Measurements from ENCODE around the gene AKIRIN1.
"Not testable (repeated sequence)": the region's sequence is repeated elsewhere in the genome, so short reads cannot be mapped to it uniquely, and the experiment has no call there.

The AKIRIN1 gene, protein sequence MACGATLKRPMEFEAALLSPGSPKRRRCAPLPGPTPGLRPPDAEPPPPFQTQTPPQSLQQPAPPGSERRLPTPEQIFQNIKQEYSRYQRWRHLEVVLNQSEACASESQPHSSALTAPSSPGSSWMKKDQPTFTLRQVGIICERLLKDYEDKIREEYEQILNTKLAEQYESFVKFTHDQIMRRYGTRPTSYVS

DNA sequence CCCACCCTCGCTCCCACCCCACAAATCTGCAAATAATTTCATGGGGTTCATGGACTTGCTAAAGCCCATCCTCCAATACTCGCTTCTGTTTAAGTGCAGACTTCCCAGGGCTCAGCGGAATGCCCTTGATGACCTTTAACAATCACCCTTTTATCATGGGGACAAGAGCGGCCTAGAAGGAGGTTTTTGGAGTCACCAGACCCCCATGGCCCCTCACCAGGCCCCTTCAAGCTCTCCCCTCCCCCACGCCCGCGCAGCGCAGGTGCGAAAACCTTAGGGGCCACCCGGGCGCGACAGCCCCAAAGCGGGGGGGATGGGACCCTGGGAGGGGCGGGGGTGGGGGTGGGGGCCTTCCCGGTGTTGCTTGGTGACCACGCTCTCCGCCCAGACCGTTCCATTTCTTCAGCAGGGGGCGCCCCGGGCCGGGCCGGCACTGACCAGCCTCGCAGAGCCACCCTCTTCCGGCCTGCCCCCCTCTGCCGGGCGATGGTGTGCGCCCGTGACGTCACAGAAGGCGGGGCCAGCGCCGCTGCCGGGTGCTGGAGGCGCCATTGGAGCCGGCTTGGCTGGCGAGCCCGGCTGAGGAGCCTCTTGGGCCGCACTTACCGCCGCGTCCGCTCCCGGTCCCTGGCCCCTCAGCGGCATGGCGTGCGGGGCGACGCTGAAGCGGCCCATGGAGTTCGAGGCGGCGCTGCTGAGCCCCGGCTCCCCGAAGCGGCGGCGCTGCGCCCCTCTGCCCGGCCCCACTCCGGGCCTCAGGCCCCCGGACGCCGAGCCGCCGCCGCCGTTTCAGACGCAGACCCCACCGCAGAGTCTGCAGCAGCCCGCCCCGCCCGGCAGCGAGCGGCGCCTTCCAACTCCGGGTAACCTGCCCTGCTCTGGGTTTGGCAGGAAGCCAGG is at the start of gene AKIRIN1:
Gene AKIRIN1, plus strand, starts transcription at position 539 of the 900 bp plus-strand sequence. Its CDS starts 105 bp downstream, at position 644.
- DNase-seq = peak; percentile 96

DNA sequence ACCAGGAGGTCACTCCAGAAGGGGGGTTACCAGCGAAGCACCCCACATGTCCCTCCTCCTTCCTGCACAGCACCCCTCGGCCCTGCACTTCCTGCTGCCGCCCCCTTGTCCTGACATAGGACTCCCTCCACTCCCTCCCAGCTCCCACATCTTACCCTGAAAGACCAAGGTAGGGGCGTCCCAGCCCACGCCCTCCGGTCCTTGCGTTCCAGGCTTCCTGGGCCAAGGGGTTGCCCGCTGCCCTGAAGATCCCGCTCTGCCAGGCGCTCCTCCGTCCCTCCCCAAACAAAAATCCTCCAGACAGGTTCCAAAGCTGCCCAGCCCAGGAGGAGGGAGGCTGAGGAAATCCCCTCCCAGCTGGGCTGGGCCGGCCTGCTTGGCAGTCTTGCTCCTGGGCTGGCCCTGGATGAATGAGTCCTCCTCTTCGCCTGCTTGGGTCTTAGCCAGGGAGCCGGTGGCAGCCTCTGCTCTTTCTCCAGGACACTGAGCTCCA is 49.5 kb upstream of the AKIRIN1 start, which contains the start of gene RHBDL2:
Gene RHBDL2, minus strand, starts transcription at position 304 of the 493 bp plus-strand sequence. CDS start 22,618 bp downstream, outside the sequence.
- peak; percentile 9 for DNase-seq

DNA sequence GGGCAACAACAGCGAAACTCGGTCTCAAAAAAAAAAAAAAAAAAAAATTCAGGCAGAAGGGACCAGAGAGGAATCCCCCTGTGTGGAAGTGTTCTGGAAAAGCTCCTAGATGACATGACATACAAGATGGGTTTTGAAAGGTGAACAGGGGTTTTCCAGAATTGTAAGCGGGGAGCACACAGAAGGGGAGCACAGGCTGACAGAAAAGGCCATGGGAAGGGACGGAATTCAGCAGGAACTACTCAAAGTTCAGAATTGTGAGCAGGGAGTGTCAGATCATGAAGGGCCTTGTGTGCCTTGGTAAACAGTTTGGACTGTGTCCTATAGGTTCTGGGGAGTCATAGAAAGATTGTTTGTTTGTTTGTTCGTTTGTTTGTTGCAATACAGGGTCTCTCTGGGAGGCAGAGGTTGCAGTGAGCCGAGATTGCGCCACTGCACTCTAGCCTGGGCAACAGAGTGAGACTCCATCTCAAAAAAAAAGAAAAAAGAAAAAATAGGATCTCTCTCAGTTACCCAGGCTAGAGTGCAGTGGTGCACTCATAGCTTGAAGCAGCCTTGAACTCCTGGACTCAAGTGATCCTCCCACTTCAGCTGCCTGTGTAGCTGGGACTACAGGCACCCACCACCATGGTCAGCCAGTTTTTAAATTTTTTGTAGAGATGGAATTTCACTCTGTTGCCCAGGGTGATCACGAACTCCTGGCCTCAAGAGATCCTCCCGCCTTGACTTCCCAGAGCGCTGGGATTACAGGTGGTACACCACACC is 48.2 kb upstream of the AKIRIN1 start:
- DNase-seq = no peak

DNA sequence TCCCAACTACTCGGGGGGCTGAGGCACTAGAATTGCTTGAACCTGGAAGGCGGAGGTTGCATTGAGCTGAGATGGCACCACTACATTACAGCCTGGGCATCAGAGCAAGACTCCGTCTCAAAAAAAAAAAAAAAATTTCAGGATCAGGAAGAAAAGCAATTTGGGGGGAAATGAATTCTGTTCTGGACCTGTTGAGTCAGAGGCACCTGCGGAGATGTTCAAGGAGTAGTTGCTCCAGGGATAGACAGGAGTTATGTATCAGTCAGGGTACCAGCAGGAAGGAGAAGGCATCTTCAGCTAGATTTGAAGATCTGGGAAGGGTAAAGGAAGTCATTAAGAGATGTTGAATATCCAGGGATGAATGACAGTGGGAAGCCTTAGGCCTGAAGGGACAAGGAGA is 46.5 kb upstream of the AKIRIN1 start:
- no peak for DNase-seq

DNA sequence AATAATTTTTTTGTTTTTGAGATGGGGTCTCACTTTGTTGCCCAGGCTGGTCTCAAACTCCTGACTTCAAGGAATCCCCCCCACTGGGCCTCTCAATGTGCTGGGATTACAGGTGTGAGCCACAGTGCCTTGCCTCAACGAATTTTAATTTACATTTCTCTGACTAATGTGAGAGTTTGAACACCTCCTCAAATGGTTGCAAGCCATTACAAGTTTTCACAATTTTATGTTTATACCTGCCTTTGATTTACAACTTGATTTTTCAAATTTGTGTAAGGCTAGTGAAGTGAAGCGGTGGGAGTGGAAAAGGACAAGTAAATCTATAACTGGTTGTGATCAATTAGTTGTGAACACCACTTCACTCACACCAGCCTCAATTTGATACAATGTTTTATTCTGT is 40.5 kb upstream of the AKIRIN1 start:
- no peak for DNase-seq

DNA sequence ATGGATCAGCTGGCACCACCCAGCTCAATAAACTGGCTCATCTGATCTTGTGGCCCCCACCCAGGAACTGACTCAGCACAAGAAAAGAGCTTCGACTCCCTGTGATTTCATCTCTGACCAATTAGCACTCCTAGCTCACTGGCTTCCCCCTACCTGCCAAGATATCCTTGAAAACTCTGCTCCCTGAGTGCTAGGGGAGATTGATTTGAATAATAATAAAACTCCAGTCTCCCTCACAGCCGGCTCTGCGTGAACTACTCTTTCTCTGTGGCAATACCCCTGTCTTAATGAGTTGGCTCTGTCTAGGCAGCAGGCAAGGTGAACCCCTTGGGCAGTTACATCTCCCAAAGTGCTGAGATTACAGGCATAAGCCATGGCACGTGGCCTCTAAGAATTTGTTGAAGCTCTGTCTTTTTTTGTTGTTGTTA is 37.6 kb upstream of the AKIRIN1 start:
- DNase-seq = no peak

DNA sequence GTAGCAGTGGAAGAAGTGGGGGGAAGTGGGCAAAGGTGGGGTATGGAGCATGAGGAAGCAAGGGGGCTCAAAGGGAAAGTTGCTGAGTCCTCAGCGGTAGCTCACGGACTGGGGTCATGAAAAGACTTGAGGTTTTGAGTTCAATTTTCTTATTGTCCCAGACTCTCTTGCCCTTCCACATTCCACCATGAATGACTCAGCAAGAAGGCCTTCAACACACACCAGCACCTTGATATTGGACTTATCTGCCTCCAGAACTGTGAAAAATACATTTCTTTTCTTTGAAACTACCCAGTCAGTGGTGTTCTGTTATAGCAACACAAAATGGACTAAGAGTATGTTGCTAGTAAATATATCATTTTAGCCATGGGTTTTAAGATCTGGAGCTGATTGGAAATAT is 32.1 kb upstream of the AKIRIN1 start:
- DNase-seq = peak; percentile 30

DNA sequence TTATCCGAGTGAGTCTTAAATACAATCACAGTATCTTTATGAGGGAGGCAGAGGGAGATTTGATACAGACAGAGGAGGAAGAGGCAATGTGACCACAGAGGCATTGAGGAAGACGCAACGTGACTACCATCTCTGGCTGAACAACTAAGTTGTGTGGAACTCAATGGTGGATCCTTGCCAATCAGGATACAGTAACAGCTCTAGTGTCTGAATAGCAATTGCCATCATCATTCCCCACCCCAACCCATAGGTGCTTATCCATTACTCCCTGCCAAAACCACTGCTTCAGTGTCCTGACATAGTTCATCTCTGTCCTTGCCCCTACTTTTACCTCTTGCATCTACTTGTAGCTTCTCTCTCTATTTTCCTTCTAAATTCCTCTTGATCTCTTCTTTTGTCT is 29.0 kb upstream of the AKIRIN1 start:
- DNase-seq = peak; percentile 85

DNA sequence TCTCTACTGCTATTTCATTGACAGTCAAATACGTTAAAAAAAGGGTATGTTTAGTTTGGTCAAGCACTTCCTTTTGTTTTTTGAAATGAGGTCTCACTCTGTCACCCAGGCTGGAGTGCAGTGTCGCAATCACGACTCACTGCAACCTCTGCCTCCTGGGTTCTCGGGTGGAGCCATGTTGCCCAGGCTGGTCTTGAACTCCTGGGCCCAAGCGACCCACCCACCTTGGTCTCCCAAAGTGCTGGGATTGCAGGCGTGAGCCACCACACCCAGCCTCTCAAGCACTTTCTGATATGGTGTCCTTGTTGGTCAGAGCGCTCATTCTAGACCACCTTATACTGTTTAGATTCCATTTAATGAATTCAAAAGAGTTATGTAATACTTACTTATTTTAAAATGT is 28.5 kb upstream of the AKIRIN1 start:
- peak; percentile 48 for DNase-seq

DNA sequence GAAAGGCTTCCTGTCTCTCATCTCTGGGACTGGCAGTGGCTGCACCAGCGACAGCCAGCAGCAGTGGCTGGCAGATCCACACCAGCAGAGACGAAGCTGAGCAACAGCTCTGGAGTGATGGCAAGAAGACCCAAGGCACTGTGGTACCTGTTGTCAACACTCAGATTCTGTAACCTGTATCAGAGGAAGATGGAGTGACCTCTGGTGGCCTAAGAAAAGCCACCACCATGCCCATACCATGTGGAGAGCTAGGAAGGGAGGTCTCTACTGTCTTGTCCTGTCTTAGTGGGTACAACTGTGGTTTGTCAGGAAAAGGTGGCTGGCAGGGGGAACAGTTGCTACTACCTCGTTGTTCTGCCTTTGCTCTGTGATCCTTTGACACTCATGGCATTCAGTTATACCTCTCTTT is 26.9 kb upstream of the AKIRIN1 start:
- DNase-seq = no peak

DNA sequence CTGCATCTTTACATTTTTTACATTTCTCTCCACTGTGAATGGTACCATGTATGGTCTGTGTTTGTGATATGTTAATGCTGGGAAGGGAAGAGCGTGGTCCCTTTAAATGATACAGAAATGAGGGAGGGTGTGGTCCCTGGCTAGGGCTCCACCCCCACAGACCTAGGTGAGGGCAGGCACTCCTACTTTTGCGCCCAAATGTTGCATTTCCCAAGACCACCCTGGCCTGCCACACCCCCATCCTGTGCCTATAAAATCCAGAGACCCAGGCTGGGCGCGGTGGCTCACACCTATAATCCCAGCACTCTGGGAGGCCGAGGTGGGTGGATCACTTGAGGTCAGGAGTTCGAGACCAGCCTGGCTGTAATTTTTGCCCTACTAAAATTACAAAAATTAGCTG is 17.9 kb upstream of the AKIRIN1 start:
- DNase-seq = not testable (repeated sequence)

DNA sequence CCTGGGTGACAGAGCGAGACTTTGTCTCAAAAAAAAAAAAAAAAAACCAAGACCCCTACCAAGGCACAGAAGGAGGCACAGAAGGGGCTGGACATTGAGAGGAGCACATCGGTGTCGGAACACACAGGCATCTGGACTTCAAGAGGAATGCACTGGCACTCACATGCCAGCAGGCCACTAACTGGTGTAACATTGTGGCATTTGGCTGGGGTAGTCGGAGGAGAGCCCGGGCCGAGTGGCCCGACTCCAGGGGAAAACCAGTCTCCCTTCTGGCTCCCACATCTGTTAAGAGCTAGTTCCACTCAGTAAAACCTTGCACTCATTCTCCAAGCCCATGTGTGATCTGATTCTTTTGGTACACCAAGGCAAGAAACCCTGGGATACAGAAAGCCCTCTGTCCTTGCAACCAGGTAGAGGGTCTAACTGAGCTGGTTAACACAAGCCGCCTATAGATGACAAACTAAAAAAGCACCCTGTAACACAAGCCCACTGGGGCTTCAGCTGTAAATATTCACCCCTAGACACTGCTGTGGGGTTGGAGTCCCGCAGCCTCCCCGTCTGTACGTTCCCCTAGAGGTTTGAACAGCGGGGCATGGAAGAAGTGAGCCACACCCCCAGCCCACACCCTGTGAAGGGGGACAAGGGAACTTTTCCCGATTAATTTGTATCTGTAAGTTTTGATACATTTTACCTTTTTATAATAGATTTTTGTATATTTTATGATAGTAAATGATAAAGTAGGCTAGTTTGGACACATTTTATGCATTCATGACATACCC is 17.2 kb upstream of the AKIRIN1 start:
- no peak for DNase-seq

DNA sequence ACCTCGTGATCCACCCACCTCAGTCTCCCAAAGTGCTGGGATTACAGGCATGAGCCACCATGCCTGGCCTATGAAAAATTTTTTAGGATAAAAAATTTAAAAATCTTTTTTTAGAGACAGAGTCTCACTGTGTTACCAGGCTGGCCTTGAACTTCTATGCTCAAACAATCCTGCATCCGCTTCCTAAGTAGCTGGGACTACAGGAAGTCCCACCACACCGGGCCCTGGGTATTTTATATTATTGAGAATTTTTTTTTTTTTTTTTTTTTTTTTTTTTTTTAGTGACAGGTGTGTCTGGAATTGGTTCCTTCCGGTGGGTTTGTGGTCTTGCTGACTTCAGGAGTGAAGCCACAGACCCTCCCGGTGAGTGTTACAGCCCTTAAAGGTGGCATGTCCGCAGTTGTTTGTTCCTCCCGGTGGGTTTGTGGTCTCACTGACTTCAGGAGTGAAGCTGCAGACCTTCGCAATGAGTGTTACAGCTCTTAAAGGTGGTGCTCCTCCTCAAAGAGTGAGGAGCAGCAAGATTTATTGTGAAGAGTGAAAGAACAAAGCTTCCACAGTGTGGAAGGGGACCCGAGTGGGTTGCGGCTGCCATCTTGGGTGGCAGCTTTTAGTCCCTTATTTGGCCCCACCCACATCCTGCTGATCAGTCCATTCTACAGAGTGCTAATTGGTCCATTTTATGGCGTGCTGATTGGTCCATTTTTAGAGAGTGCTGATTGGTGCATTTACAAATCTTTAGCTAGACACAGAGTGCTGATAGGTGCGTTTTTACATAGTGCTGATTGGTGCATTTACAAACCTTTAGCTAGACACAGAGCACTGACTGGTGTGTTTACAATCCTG is 13.5 kb upstream of the AKIRIN1 start:
- DNase-seq = not testable (repeated sequence)

DNA sequence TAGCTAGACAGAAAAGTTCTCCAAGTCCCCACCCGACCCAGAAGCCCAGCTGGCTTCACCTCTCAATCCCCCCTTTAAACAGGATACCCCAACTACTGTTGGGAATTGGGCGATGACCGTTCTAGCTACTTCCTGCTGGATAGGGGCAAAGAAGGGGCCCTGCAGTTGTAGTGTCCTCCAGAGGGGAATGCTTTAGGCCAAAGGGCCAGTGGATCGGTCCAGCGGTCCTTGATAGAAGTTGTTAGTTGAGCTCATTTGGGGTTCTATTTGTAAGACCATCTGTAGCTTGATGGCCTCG is 12.9 kb upstream of the AKIRIN1 start:
- not testable (repeated sequence) for DNase-seq

DNA sequence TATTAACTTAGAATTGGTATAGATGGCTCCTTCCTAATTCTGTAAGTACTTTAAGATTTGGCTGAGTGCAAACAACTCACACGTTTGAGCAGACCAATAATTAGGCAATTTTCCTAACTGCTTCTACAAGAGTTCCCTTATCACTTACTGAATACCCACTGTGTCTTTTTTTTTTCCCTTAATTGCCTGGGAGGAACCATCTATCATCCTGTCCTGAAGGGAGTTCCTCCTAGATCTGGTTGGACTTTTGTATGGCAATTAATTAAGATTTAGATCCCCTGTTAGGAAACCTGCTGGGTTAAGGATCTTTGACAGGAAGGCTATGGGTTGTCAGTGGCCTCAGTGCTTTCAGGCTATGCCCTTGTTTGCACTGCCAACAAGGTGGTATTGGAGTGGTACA is 11.7 kb upstream of the AKIRIN1 start:
- not testable (repeated sequence) for DNase-seq

DNA sequence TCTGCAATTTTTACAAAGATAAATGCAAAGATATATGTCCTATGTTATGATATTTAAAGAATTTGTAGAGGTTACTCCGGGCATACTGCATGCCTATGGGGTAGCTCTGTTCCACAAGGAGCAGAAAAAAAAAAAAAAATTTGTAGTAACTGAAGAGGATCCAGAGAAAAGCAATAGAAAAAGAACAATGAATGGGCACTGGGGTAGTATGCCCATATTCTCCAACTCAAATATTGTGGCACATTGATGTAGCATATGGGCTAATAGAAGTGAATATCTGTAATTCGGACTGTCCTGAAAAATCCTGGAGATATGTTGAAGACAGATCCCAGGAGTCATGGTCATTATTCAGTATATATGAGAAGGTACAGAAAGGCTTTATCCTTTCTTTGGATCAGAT is 1.1 kb upstream of the AKIRIN1 start:
- no peak for DNase-seq

DNA sequence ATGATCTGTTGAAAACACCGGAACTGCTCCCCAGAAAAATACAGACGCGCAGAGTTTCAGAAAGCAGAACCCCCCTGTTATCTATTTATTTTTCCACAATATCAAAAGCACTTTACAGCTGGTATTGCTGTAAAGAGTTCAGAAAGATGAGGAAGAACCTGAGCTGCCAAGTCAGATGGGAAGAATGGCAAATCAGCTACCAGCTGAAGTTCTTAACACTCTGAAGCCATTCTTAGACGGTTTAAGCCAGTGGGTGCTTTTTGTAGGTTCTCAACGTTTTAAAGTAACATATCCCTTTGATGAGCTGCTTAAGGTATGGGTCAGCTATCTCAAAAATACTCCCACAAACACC is 714 bp upstream of the AKIRIN1 start:
- peak; percentile 32 for DNase-seq

DNA sequence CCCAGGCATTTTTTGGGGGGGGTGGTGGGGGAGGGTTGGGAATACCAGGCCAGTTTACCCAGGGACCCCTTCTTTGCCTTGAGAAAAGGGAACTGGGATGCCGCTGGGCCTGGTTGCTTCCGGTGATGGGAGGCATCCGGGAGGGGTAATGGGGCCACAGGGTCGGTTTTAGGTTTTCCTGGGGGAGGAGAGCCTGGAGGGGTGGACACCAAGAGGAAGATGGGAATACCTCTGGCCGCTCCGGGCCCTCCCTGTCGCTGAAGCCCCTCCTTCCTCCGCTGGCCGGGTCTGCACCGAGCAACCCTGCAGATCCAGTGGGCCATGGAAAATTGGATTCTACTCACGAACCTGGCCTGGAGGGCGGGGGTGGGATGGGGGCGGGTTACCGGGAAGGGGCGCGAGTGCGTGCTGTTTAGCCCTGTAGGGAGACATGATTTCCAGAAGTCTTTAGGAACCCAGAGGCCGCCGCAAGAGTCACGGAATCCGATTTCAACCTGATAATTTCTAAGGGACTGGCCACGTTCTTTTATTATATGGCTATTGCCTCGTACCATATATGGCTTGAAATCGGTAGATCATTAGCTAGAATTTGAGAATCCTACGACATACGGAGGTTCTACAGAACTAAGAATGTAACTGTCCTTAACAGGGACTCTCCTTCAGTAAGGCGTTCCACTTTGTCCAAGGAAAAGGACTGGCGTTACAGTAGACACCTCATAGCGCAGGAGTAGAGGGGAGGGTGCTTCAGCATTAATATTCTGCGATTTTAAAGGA is 749 bp downstream of the AKIRIN1 start:
- peak; percentile 43 for DNase-seq

DNA sequence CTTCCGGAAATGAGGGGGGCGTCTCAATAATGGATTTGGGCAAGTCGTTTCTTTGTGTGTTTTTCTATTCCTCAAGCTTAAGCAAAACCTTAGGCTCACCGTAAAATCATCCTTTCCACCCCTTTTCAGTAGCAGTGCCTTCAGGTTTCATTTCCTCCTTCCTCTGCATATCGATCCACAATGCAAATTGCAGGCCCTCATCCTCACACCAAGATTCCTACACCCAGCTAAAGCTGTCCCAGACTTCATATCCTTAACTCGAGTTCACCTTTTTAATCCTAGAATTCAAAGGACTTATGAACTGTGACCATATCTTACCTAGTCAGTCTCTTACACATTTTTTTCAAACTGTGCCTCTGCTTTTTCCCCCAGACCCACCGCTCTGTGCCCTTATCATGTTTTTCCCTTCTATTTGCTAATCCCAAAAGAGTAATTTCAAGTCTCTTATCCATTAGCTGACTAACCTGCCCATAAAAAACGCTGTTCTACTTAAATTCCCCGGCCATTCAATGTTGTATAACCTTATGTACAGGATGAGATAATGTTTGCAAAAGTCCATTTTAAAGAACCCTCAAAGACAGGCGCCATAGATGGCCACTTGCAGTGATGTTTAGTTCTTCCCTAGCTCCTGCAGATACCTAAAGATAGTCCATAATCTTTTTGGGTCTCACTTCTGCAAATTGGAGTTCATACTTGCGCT is 1.5 kb downstream of the AKIRIN1 start:
- DNase-seq = no peak

DNA sequence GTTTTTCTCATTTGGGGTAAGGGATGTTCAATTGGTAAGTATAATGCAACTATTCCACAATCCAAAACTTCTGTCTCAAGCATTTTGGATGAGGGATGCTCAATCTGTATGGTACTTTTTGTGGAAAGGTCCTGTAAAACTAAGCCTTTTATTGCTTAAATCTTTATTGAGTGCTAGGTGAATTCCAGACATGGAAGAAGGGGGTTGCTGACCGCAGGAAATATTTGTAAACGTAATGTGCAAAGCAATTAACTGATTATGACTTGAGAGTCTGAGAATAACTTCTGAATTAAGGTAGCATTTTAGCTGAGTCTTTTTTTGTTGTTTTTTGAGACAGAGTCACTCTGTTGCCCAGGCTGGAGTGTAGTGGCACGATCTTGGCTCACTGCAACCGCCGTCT is 3.1 kb downstream of the AKIRIN1 start:
- DNase-seq = no peak
